Nephron (organoid): Measurements from ENCODE around the gene ZNF467.

Experiments
- H3K27ac Mint-ChIP-seq, 3 experiments: 2 replicates each; pipeline ENCODE4 v1.8.0; 2020; ENCODE audit warnings: mixed read lengths in 3 of 3, mild to moderate bottlenecking in 2 of 3, moderate library complexity in 1 of 3
- H3K27me3 Mint-ChIP-seq: 2 replicates; pipeline ENCODE4 v1.8.0; 2021; ENCODE audit warnings: low read depth, mild to moderate bottlenecking, moderate library complexity, mixed read lengths
- H3K36me3 Mint-ChIP-seq: 2 replicates; pipeline ENCODE4 v1.8.0; 2020; ENCODE audit warnings: low read depth, mixed read lengths
- H3K4me1 Mint-ChIP-seq: 2 replicates; pipeline ENCODE4 v1.8.0; 2020; ENCODE audit warnings: mixed read lengths
- H3K4me3 Mint-ChIP-seq, 3 experiments: 2 replicates each; pipeline ENCODE4 v1.8.0; 2020; ENCODE audit warnings: mild to moderate bottlenecking in 3 of 3, mixed read lengths in 3 of 3, moderate library complexity in 2 of 3
- H3K9me3 Mint-ChIP-seq: 2 replicates; pipeline ENCODE4 v1.8.0; 2020; ENCODE audit warnings: mixed read lengths
- CTCF ChIP-seq, 3 experiments: fragments of 200-600 bp; sonication (generic); IDR thresholded peaks; one replicate each; pipeline ENCODE4 v1.5.0; 2021; ENCODE audit warnings: antibody characterized with exemption in 3 of 3; ENCODE audit not compliant: unreplicated experiment in 3 of 3

ZNF467 gene

GRCh38 chr7:149771720-149772240, 1.6 kb downstream of the ZNF467 start:
- peaks cover 29% of the 10 kb centered on the region for H3K27me3 Mint-ChIP-seq
- peak overlapping the region; percentile 88 to 95 (median 91) for H3K4me3 Mint-ChIP-seq
- H3K4me1 Mint-ChIP-seq, result peaks cover 22% of the 10 kb centered on the region
- H3K36me3 Mint-ChIP-seq, result peaks cover 39% of the 10 kb centered on the region
- H3K27ac Mint-ChIP-seq, result peak overlapping the region; percentile 60 to 96 (median 88)
- no peak for TF ChIP-seq CTCF (IDR thresholded peaks at IDR 0.05; ENCODE audit: unreplicated experiment in 3 of 3)
- no peaks in the 10 kb centered on the region for H3K9me3 Mint-ChIP-seq

GRCh38 chr7:149770728-149771636, 2.4 kb downstream of the ZNF467 start:
- Mint-ChIP-seq H3K9me3 (no peaks in the 10 kb centered on the region), H3K4me3 (peak overlapping the region; percentile 74 to 81 (median 77)), H3K27ac (peak overlapping the region in 2 of 3 experiments; percentile 52 to 72), H3K27me3 (peaks cover 37% of the 10 kb centered on the region), H3K4me1 (peaks cover 30% of the 10 kb centered on the region), H3K36me3 (peaks cover 47% of the 10 kb centered on the region)
- TF ChIP-seq CTCF (IDR thresholded peaks at IDR 0.05; ENCODE audit: unreplicated experiment in 3 of 3), result no peak

GRCh38 chr7:149769915-149770314, 3.5 kb downstream of the ZNF467 start:
- Mint-ChIP-seq H3K9me3 (no peaks in the 10 kb centered on the region), H3K36me3 (peaks cover 53% of the 10 kb centered on the region), H3K27ac (peak overlapping the region in 1 of 3 experiments; percentile 49)

GRCh38 chr7:149768931-149769330, 4.5 kb downstream of the ZNF467 start:
- Mint-ChIP-seq H3K4me3 (no peak overlapping the region), H3K36me3 (peaks cover 57% of the 10 kb centered on the region), H3K27me3 (peaks cover 56% of the 10 kb centered on the region), H3K9me3 (no peaks in the 10 kb centered on the region), H3K4me1 (peaks cover 19% of the 10 kb centered on the region), H3K27ac (no peak overlapping the region)
- TF ChIP-seq CTCF (IDR thresholded peaks at IDR 0.05; ENCODE audit: unreplicated experiment in 3 of 3), result no peak

More at GRCh38 chr7:149769915-149770314, 3.5 kb downstream of the ZNF467 start:
- no peak for TF ChIP-seq CTCF (IDR thresholded peaks at IDR 0.05; ENCODE audit: unreplicated experiment in 3 of 3)
- peaks cover 26% of the 10 kb centered on the region for H3K4me1 Mint-ChIP-seq
- H3K27me3 Mint-ChIP-seq, result peaks cover 46% of the 10 kb centered on the region
- peak overlapping the region; percentile 64 to 71 (median 68) for H3K4me3 Mint-ChIP-seq

GRCh38 chr7:149767068-149767467, 6.3 kb downstream of the ZNF467 start:
- Mint-ChIP-seq H3K27ac (no peak overlapping the region), H3K9me3 (no peaks in the 10 kb centered on the region), H3K4me1 (peaks cover 19% of the 10 kb centered on the region), H3K36me3 (peaks cover 67% of the 10 kb centered on the region), H3K27me3 (peaks cover 74% of the 10 kb centered on the region), H3K4me3 (no peak overlapping the region)
- no peak for TF ChIP-seq CTCF (IDR thresholded peaks at IDR 0.05; ENCODE audit: unreplicated experiment in 3 of 3)
